SU-DHL-6 (cell line): ENCODE data around the gene ETDC.

Source experiments
- EZH2phosphoT487 ChIP-seq: fragments of 200-600 bp; sonication (generic), shearing (Covaris generic); conservative IDR thresholded peaks from 2 replicates; pipeline ENCODE4 v1.6.1; 2018; ENCODE audit warnings: mild to moderate bottlenecking, antibody characterized with exemption, low read length, moderate library complexity, mixed read lengths
- TF ChIP-seq, protein P1 (sequence below): fragments of 200-600 bp; sonication (generic); IDR thresholded peaks from one replicate; pipeline ENCODE4 v1.5.1; 2017; ENCODE audit warnings: antibody characterized with exemption, mild to moderate bottlenecking, low read length, moderate library complexity; ENCODE audit not compliant: insufficient read depth, poor library complexity, severe bottlenecking

DNA sequence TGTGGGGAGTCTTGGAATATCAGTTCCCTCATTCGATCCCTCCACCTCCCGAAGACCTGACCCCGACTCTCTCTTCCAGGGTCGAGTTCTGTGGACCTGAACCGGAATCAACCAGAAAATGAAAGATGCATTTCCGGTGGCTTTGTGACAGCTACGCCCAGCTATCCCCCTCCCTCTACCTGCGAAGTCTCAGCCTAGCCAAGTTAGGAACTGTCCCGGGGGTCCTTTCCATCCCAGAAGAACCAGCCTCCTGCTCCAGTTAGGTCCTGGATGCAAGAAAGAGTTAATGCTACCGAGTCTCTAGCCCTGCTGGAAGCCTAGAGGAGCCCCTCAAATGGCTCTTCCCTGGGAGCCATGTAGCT, 13.4 kb upstream of the ETDC start:
- TF ChIP-seq, protein P1, sequence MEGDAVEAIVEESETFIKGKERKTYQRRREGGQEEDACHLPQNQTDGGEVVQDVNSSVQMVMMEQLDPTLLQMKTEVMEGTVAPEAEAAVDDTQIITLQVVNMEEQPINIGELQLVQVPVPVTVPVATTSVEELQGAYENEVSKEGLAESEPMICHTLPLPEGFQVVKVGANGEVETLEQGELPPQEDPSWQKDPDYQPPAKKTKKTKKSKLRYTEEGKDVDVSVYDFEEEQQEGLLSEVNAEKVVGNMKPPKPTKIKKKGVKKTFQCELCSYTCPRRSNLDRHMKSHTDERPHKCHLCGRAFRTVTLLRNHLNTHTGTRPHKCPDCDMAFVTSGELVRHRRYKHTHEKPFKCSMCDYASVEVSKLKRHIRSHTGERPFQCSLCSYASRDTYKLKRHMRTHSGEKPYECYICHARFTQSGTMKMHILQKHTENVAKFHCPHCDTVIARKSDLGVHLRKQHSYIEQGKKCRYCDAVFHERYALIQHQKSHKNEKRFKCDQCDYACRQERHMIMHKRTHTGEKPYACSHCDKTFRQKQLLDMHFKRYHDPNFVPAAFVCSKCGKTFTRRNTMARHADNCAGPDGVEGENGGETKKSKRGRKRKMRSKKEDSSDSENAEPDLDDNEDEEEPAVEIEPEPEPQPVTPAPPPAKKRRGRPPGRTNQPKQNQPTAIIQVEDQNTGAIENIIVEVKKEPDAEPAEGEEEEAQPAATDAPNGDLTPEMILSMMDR: no peak
- TF ChIP-seq EZH2phosphoT487: no peak
